ENCODE data around the gene MAP3K7CL.

The MAP3K7CL gene

DNA sequence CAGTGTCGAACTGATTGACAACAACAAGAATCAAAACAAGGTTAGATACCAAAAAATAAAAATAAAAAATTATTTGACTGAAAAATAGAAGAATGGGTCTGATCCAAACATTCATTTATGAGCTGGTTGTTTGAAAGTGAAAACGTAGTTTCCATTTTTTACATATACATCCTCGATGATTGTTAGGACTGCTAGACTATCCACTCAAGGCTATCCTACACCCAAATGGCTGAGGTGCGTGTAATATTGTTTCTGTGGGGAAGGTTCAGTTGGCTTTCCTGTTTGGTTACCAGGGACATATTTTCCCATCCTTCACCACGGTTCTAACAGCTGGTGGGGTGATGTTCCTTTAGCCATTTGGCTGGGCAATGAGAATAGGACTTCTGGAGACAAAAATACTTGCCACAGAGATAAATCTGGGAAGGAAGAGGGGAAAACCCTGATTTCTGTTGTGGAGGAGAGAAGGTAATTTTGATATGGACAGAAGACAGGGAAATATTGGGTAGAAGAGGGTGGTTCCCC lies 66.3 kb downstream of the MAP3K7CL start:
- no peak for DNase-seq

DNA sequence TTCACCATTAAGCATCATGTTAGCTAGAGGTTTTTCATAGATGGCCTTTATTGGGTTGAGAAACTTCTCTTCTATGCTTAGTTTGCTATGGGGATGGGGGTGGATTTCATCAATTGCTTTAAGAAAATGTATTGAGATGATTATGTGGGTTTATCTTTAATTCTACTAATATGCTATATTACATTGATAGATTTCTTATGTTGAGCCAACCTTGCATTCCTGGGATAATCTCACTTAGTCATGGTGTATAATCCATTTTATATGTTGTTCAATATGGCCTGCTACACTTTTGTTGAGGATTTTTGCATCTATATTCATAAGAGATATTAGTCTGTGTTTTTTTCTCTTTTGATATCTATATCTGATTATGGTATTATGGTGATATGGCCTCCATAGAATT lies 70.7 kb downstream of the MAP3K7CL start:
- DNase-seq: no peak

DNA sequence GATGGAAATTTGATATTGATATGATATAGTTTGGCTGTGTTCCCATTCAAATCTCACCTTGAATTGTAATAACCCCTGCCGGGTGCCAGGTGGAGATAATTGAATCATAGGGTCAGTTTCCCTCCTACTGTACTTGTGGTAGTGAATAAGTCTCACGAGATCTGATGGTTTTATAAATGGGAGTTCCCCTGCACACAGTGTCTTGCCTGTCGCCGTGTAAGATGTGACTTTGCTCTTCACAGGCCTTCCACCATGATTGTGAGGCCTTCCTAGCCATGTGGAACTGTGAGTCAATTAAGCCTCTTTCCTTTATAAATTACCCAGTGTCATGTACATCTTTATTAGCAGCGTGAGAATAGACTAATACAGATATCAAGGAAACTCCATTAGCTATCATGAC lies 74.6 kb downstream of the MAP3K7CL start:
- DNase-seq: no peak

DNA sequence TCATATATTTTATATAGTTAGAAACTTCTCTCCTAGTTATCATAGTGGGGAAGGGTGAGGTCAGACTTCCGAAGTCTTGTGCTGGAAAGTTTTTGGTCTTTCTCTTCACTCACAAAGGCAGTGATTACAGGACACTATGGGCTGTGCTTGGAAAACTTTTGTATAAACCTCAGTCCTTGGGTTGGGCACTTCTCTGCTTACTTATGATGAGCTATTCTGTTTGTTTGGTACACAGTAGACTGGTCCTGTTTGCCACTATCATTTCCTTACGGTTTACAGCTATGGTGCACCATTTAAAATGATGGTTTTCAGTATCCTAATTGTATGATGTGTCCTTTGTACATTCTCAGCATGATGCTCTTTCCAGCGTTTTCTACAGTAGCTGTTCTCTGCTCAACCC lies 75.5 kb downstream of the MAP3K7CL start:
- no peak for DNase-seq

DNA sequence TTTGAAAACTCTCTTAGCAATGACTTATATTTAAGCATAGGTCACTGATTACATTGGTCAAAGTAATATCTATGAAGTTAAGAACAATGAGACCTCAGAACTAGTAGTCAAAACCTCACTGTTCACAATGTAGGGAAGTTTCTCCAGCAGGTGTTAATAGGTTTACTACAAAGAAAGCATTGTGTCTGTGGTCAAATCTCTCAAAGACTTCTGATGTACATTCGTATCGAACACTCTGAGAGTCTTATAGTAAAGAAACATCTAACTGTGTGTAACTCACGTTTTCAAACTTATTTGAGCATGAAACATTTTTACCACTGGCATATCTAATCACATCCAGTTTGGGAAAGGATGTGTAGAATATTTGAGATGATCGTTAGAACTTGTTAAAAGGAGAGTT lies 76.0 kb downstream of the MAP3K7CL start:
- DNase-seq: no peak

DNA sequence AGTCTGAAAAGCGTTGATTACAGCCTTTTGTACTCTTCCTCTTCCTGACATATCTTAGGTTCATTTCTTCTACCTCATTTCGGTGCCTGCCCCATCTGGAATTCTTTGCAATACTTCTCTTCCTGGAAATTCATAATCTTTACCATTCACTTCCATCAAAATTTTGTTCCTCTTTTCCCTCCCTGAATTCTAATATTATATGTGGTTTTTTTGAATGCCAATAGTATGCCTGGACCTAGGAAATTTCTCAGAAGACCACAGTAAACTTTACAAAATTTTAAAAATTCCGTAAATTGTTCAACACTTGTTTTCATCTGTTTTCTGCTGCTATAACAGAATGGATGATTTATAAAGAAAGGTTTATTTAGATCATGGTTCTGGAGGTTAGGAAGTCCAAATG lies 76.8 kb downstream of the MAP3K7CL start:
- DNase-seq: no peak

DNA sequence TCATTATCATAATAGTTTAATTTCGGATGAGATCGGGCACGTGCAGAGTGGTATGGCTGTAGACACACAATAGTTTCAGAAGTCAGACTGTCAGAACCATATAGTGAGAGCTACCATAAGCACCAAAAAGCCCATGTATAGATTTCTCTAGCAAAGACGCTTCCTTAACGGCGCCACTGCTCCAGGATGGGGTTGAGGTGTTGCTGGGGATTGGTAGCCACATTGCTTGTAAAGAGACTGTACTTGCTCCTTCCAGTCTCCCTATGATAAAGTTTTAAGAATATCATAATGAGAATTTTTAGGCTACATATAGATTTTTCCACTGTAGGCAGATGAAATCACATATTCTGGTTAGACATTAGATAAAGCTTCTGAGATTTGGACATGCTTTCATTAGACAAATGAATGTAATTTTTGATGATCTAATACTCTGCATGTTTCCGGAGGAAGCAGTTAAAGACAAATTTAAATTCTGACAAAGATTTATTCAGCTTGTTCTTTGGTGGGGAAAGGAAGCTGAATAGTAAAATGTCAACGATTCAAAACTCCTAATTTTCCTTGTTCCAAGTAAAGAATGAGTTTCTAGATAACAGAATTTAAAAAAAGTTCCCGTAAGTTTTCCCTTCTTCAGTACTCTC lies 77.7 kb downstream of the MAP3K7CL start:
- no peak for DNase-seq

DNA sequence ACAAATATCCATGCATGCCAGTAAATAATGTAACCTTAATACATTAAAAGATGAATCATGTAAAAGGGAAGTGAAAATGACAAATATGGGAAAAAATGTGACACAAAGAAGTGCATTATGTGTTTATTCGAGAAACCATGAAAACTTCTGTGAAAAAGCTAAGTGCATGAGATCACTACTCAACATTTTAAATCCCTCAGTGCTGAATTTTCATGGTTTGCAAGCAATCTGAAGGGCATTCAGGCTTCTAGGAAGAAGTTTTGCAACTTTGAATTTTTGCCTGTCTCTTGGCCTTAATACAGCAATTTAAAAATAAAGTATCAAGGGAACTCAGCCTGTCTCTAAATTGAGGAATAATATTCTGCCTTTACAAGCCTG lies 78.2 kb downstream of the MAP3K7CL start:
- no peak for DNase-seq

DNA sequence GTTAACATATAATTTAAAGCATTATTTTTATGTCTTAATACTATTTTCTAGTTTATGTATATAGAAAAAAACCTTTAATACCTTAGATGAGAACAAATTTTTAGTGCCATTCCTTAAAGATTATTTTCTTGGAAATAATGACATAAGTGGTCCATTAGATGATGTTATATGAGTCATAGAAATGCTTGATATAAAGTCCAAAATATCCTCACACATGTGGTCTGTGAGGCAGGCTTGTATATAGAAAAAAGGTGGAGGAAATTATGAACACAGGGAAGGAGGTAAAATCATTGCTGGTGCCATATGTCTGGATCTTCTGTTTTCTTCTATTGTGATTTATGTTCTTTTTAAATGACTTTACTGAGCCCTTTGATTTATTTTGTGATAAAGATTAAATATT lies 79.3 kb downstream of the MAP3K7CL start:
- no peak for DNase-seq

DNA sequence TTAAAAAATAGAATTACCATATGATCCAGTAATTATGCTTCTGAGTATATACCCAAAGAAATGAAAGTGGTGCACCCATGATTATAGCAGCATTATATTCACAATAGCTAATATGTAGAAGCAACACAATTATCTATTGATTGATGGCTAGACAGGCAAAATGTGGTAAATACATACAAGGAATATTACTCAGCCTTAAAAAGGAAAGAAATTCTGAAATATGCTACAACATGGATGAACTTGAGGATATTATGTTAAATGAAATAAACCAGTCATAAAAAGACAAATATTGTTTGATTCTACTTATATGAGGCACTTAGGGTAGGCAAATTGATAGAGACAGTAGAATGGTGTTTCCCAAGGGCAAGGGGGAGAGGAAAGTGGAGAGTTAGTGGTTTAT lies 80.8 kb downstream of the MAP3K7CL start:
- no peak for DNase-seq

DNA sequence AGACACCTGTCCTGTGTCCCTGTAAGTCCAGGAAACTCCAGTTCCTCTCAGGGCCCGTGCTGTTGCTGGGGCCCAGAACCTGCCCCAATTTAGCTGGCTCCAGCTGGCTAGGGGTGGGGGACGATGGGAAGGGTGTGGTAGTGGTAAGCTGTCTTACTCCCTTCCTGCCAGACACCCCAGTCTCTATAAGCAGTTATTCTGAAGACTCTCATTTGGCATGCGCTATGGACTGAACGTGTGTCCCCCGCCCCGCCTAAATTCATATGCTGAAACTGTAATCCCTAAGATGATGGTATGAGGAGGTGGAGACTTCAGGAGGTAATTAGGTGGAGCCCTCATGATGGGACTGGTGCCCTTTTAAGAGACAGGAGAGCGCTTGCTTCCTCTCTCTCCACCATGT lies 82.0 kb downstream of the MAP3K7CL start:
- no peak for DNase-seq

DNA sequence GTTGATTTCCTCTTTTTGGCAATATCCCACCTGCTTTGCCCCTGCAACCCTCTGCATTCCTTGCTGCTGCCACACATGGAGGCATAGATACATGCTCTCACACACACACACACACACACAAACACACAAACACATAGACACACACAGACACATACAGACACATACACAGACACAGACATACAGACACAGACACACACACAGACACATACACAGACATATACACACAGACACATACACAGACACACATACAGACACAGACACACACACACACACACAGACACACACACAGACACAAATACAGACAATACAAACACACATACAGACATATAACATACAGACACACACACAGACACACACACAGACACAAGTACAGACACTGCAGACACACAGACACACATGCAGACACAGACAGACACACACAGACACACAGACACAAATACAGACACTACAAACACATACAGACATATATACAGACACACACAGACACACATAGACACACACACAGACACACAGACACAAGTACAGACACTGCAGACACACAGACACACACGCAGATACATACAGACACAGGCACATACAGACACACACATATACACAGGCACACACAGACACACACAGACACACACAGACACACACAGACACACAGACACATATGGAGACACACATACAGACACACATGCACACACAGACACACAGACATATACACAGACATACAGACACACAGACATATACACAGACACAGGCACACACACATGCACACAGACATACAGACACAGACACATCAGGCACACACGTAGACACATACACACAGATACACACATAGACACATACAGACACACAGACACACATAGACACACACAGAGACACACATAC lies 83.3 kb downstream of the MAP3K7CL start:
- no peak for DNase-seq

DNA sequence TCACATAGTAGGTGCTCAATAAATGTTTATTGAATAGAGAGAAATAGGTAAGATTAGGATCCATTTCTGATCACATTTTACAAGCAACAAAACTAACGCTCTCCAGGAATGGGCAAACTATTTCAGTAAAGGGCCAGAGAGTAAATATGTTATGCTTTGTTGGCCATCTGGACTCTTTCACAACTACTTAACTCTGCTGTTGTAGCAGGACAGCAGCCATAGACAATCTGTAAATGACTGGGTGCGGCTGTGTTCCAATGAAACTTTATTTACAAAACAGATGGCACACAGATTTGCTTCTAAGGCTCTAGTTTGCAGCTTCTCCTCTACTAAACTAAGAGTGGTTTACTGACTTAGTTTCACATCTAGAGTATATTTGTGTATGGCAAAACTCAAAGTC lies 85.3 kb downstream of the MAP3K7CL start:
- DNase-seq: no peak

DNA sequence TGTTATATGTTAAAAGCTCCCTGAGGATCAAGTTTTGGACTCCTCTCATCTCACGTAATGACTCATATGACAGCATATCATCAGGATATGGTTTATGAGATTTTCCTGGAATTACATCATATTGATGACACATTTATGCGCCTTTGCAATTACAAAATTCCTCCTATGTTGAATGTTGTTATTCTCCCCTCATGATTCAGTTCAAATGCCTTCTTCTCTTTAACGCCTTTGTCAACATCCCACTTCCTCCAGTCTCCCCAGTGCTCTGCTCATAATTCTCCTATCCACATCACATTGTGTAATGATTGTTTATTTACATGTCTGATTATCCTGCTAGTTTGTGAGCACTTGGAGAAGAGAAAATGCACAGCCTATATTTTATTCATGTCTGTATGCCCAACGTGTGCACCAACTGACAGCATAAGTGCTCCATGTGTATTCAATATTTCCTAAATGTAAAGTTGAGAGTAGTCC lies 87.4 kb downstream of the MAP3K7CL start:
- no peak for DNase-seq

DNA sequence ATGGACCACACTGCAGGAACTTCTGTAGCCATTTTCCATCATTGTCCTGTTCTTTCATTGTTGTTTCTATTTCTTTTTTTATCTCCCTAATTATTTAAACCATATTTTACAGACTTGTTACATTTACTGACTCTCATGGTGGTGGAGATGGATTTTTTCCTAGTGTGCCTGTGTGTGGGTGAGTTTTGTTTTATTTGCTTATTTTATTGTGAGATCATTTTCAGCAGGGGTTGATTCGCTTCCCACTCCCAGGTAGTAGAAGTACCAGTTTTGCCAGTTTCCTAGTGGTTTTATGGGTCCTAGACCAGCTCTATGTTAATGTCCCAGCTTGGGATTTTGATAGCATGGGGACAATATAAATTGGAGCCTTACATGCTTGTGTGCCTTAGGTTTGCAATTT lies 88.3 kb downstream of the MAP3K7CL start:
- DNase-seq: no peak

DNA sequence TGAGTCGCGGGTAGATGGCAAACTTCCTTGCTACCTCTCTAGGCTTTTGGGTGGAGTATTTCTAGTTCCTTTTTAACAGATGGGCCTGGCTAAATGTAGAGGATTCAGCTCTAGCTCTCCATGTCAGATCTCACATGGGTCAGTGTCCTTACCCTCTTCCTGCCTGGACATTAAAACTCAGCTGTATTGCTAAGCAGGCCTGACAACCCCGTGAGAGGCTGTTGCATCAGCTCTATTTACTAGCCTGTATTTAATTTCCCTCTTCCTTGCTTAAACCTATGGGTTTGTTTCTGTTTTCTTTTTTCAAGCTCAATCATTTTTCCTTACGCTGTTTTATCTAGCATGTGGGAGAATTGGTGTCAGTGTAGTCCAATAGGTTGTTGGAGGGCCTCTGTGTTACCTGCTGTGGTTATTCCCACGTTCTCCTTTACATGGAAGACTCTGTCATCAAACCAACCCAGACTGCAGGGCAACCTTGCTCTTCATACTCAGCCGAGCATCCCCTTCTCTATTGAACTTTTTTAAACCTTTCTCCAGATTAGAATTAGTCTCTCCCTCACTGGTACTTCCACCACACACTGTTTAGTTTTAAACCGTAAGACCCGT lies 88.8 kb downstream of the MAP3K7CL start:
- no peak for DNase-seq

DNA sequence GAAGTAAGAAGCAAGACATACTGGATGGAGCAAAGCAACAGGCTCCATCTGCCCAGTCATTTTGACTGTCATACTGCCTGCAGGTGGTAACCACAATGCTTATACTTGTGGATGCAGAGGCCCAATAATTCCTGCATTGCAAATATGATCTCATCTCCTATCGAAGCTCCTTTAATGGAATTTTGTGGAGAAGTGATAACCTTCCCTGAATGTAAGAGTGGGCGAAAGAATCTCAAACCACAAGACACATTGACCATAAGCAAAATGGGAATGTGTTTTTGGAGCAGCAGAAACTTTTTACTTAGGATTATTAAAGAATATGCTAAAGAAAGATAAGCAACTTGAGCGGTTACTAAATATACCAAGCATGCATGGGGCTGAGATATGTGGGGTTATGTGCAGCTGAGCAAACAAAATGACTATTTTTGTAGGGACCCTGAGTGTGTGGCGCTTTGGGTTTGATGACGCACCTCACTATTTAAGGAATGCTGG lies 90.9 kb downstream of the MAP3K7CL start:
- no peak for DNase-seq

DNA sequence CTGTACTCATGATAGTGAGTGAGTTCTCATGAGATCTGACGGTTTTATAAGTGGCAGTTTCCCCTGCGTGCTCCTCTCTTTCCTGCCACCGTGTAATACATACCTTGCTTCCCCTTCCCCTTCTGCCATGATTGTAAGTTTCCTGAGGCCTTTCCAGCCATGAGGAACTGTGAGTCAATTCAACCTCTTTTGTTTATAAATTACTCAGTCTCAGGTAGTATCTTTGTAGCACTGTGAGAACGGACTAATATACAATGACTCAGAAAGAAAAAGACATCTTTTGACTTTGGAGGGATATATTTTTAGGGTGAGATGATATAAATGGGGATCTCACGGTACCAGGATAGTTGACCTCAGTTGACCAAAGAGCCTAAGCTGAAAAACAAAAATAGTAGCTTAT lies 93.6 kb downstream of the MAP3K7CL start:
- DNase-seq: no peak
